Stimulated activated memory B cell treated with anti-CD40 and anti-IgM and Interleukin-4, amounts not matched to agents 10 μg/mL and 1 μg/mL and 100 μg/mL, for 72 hours (primary cell): Measurements from ENCODE around the gene SMIM12.

Experiments used
- ATAC-seq: fragments of 150-1000 bp; cut with Tn5 transposase; 2 replicates; pipeline ENCODE4 v1.10.0; 2021
- H3K27ac Mint-ChIP-seq: one replicate; pipeline ENCODE4 v1.8.0; 2022; ENCODE audit warnings: mild to moderate bottlenecking, mixed read lengths
- H3K27me3 Mint-ChIP-seq: one replicate; pipeline ENCODE4 v1.8.0; 2022; ENCODE audit warnings: mixed read lengths
- H3K36me3 Mint-ChIP-seq: one replicate; pipeline ENCODE4 v1.8.0; 2022; ENCODE audit warnings: mixed read lengths
- H3K4me1 Mint-ChIP-seq: one replicate; pipeline ENCODE4 v1.8.0; 2022; ENCODE audit warnings: mixed read lengths
- H3K4me3 Mint-ChIP-seq: one replicate; pipeline ENCODE4 v1.8.0; 2022; ENCODE audit warnings: mild to moderate bottlenecking, moderate library complexity, mixed read lengths
- H3K9me3 Mint-ChIP-seq: one replicate; pipeline ENCODE4 v1.8.0; 2022; ENCODE audit warnings: mixed read lengths

Gene SMIM12

GRCh38 chr1:34885405-34886247 lies 26.1 kb upstream of the SMIM12 start:
- H3K36me3 Mint-ChIP-seq, result peaks cover 6% of the 10 kb centered on the region
- H3K4me3 Mint-ChIP-seq, result peak overlapping the region; percentile 77
- no peaks in the 10 kb centered on the region for H3K9me3 Mint-ChIP-seq
- peaks cover 46% of the 10 kb centered on the region for H3K27me3 Mint-ChIP-seq
- H3K27ac Mint-ChIP-seq, result peak overlapping the region; percentile 44
- H3K4me1 Mint-ChIP-seq, result peaks cover 8% of the 10 kb centered on the region
- ATAC-seq, result peak; percentile 75

GRCh38 chr1:34884961-34885360 lies 25.4 kb upstream of the SMIM12 start:
- Mint-ChIP-seq H3K36me3 (peaks cover 6% of the 10 kb centered on the region), H3K9me3 (no peaks in the 10 kb centered on the region), H3K27ac (peak overlapping the region; percentile 44), H3K4me3 (peak overlapping the region; percentile 77), H3K27me3 (peaks cover 46% of the 10 kb centered on the region), H3K4me1 (peaks cover 8% of the 10 kb centered on the region)
- ATAC-seq, result no peak

- Mint-ChIP-seq H3K9me3 (no peaks in the 10 kb centered on the region), H3K4me1 (peaks cover 8% of the 10 kb centered on the region), H3K4me3 (peak overlapping the region; percentile 77), H3K27me3 (peaks cover 46% of the 10 kb centered on the region), H3K36me3 (peaks cover 6% of the 10 kb centered on the region), H3K27ac (no peak overlapping the region)
- ATAC-seq, result no peak
These were observed 25.0 kb upstream of the SMIM12 start for GRCh38 chr1:34884536-34884935.

GRCh38 chr1:34879230-34879629 lies 19.7 kb upstream of the SMIM12 start:
- no peaks in the 10 kb centered on the region for H3K4me1 Mint-ChIP-seq
- peaks cover 6% of the 10 kb centered on the region for H3K36me3 Mint-ChIP-seq
- peaks cover 30% of the 10 kb centered on the region for H3K27me3 Mint-ChIP-seq
- no peak overlapping the region for H3K27ac Mint-ChIP-seq
- no peak for ATAC-seq
- H3K4me3 Mint-ChIP-seq, result no peak overlapping the region
- no peaks in the 10 kb centered on the region for H3K9me3 Mint-ChIP-seq

- Mint-ChIP-seq H3K36me3 (no peaks in the 10 kb centered on the region), H3K27ac (no peak overlapping the region), H3K9me3 (no peaks in the 10 kb centered on the region), H3K27me3 (peaks cover 38% of the 10 kb centered on the region), H3K4me3 (no peak overlapping the region), H3K4me1 (no peaks in the 10 kb centered on the region)
- no peak for ATAC-seq
These were observed 16.9 kb upstream of the SMIM12 start for GRCh38 chr1:34876406-34876805.

- Mint-ChIP-seq H3K27ac (no peak overlapping the region), H3K9me3 (no peaks in the 10 kb centered on the region), H3K4me1 (no peaks in the 10 kb centered on the region), H3K4me3 (no peak overlapping the region), H3K27me3 (peaks cover 38% of the 10 kb centered on the region), H3K36me3 (no peaks in the 10 kb centered on the region)
- ATAC-seq, result no peak
These were observed 14.9 kb upstream of the SMIM12 start for GRCh38 chr1:34874296-34874952.

GRCh38 chr1:34872133-34872503 lies 12.6 kb upstream of the SMIM12 start:
- H3K9me3 Mint-ChIP-seq, result no peaks in the 10 kb centered on the region
- H3K27ac Mint-ChIP-seq, result no peak overlapping the region
- no peak for ATAC-seq
- peaks cover 10% of the 10 kb centered on the region for H3K4me1 Mint-ChIP-seq
- peaks cover 35% of the 10 kb centered on the region for H3K27me3 Mint-ChIP-seq
- H3K4me3 Mint-ChIP-seq, result no peak overlapping the region
- H3K36me3 Mint-ChIP-seq, result no peaks in the 10 kb centered on the region

- no peaks in the 10 kb centered on the region for H3K9me3 Mint-ChIP-seq
- H3K4me1 Mint-ChIP-seq, result peaks cover 15% of the 10 kb centered on the region
- H3K4me3 Mint-ChIP-seq, result no peak overlapping the region
- H3K27me3 Mint-ChIP-seq, result peaks cover 30% of the 10 kb centered on the region
- no peak overlapping the region for H3K27ac Mint-ChIP-seq
- no peak for ATAC-seq
- H3K36me3 Mint-ChIP-seq, result no peaks in the 10 kb centered on the region
These were observed 12.0 kb upstream of the SMIM12 start for GRCh38 chr1:34871443-34872132.

- ATAC-seq, result no peak
- peaks cover 16% of the 10 kb centered on the region for H3K4me1 Mint-ChIP-seq
- peaks cover 23% of the 10 kb centered on the region for H3K27me3 Mint-ChIP-seq
- no peak overlapping the region for H3K4me3 Mint-ChIP-seq
- H3K9me3 Mint-ChIP-seq, result no peaks in the 10 kb centered on the region
- no peak overlapping the region for H3K27ac Mint-ChIP-seq
- H3K36me3 Mint-ChIP-seq, result no peaks in the 10 kb centered on the region
These were observed 10.8 kb upstream of the SMIM12 start for GRCh38 chr1:34870395-34870794.

GRCh38 chr1:34869760-34870159 lies 10.2 kb upstream of the SMIM12 start:
- Mint-ChIP-seq H3K27ac (no peak overlapping the region), H3K36me3 (no peaks in the 10 kb centered on the region), H3K4me1 (peaks cover 22% of the 10 kb centered on the region), H3K4me3 (no peak overlapping the region), H3K9me3 (no peaks in the 10 kb centered on the region), H3K27me3 (peaks cover 18% of the 10 kb centered on the region)
- ATAC-seq, result no peak

- H3K36me3 Mint-ChIP-seq, result no peaks in the 10 kb centered on the region
- no peak overlapping the region for H3K27ac Mint-ChIP-seq
- H3K4me3 Mint-ChIP-seq, result peak overlapping the region; percentile 52
- peaks cover 18% of the 10 kb centered on the region for H3K27me3 Mint-ChIP-seq
- peaks cover 24% of the 10 kb centered on the region for H3K4me1 Mint-ChIP-seq
- no peak for ATAC-seq
- no peaks in the 10 kb centered on the region for H3K9me3 Mint-ChIP-seq
These were observed 8.9 kb upstream of the SMIM12 start for GRCh38 chr1:34868230-34869049.

GRCh38 chr1:34867415-34867814 lies 7.9 kb upstream of the SMIM12 start:
- Mint-ChIP-seq H3K36me3 (no peaks in the 10 kb centered on the region), H3K27ac (peak overlapping the region; percentile 90), H3K9me3 (no peaks in the 10 kb centered on the region), H3K4me3 (peak overlapping the region; percentile 52), H3K4me1 (peaks cover 24% of the 10 kb centered on the region), H3K27me3 (peaks cover 9% of the 10 kb centered on the region)
- no peak for ATAC-seq

GRCh38 chr1:34866762-34867109 lies 7.2 kb upstream of the SMIM12 start:
- Mint-ChIP-seq H3K4me1 (peaks cover 24% of the 10 kb centered on the region), H3K9me3 (no peaks in the 10 kb centered on the region), H3K27me3 (peaks cover 2% of the 10 kb centered on the region), H3K36me3 (no peaks in the 10 kb centered on the region), H3K27ac (peak overlapping the region; percentile 90), H3K4me3 (peak overlapping the region; percentile 85)
- peak; percentile 18 for ATAC-seq

- Mint-ChIP-seq H3K27me3 (no peaks in the 10 kb centered on the region), H3K27ac (peak overlapping the region; percentile 90), H3K9me3 (no peaks in the 10 kb centered on the region), H3K4me3 (peak overlapping the region; percentile 85), H3K4me1 (peaks cover 24% of the 10 kb centered on the region), H3K36me3 (no peaks in the 10 kb centered on the region)
- ATAC-seq, result peak; percentile 81
These were observed 6.6 kb upstream of the SMIM12 start for GRCh38 chr1:34865981-34866761.
